ENCODE measurements around the gene TTC7B.

The TTC7B gene

DNA sequence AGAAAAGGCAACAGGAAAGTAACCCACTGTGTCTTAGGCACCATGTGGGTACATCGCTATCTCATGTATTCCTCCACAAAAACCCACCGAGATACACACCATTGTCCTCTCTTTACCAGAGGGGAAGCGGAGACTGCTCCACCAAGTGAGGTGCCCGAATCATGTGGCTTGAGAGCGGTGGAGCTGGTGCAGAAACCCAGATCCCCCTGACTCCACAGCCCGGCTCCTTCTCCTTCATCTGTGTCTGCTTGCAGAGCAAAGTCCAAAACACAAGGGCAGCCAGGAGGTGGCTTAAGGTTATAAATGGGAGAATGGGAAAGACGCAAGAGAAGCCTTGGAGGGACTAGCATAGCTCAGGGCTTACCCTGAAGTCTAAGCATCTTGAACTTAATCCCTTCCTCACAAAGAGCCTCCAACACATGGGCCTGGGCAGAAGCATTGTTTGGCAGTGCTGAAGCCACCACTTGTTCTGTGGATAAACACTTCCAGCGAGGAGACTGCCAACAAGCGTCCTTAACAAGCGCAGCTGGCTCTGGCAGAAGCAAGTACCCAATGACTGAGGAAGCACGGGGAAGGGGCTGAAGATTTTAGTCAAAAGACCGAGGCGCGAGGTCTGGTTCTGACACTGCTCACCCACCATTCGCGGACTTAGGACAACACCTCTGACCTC, 83.0 kb downstream of the TTC7B start:
- DNase-seq = no peak

DNA sequence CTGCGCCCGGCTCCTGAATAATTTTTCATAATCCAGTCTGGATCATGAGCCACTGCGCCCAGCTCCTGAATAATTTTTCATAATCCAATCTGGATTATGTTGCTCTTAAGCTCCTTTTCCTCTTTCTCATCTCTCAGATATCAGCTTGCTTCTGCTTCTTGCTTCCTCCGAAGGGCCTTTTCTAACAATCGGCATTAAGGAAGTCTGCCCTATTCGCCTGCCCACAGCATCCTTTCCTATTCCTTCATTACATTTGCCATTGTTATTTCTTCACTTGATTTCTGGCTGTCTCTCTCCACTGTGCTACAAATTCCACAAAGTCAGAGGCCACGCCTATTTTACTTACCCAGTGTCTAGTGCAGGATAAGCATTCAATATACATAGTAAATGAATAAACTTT, 83.5 kb downstream of the TTC7B start:
- DNase-seq = no peak

DNA sequence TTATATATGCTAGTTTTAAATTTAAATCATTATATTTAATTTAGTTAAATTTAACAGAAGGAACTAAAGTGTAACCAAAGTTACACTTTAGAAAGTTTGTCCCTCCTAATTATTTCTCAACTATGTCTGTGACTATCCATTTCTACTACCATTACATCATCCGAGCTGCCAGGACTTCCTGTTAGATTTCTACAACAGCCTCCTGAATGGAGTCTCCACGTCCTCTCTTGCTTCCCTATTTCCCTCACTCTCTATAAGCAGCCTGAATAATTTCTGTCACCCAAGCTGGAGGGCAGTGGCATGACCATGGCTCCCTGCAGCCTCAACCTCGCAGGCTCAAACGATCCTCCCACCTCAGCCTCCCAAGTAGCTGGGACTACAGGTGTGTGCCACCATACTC, 84.1 kb downstream of the TTC7B start:
- no peak for DNase-seq

DNA sequence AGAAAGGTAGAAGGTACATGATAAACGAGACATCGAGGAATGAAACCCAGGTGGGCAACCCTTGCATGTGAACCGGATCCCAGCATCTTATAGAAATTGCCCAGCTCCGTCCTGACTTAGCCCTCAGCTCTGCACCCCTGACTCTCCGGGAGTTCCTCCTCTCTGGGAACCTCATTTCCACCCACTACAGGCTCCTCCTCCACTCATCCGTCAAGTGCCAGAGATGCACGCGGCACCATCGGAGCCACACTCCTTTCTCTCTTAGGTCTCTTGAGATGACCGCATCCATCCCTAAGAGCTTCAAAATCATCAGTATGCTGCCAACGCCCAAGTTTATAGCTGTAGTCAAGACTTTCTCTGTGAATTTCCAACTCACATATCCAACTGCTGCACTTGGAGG, 84.7 kb downstream of the TTC7B start:
- DNase-seq = no peak

DNA sequence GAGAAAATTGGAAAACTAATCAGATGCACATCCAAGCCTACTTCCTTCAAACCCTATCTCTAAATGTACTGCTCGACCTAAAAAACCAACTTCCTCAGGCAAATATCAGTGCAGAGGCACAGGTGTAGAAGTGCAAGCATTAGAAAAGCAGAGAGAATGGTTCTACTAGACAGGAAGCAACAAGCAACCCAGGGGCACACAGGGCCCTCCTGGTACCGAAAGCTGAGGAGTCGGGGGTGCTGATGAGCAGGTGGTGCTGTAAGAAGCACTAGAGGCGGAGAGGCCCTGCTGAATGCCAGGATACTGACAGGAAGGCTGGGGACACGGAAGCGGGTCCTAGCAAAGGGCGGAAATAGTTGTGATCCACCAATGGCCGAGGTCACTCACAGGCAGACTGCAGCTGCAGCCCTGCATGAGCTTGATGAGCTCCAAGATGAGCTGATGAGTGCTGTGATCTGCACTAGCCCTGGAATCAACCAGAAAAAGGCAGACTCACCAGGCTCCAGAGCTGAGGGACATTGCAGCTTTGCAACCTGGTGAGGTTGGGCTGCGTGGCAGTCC, 85.9 kb downstream of the TTC7B start:
- DNase-seq = no peak

DNA sequence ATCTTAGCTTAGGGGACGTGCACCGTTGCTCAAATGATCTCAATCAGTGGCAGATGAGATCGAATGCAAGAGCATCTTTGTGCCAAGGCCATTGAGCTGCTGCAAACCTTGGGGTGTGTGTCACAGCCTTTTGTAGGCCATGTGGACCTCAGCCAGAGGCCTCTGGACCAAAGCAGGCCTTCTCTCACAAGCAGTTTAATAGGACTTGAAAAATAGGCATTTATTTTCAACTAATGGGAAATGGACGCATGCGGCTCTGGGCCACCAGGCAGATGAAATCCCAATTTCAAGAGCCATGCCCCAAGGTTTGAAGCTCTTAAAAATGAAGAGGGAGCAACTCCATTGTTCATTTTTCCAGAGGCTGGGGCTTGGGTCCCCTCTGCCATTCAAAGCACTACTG, 87.3 kb downstream of the TTC7B start:
- DNase-seq = no peak

DNA sequence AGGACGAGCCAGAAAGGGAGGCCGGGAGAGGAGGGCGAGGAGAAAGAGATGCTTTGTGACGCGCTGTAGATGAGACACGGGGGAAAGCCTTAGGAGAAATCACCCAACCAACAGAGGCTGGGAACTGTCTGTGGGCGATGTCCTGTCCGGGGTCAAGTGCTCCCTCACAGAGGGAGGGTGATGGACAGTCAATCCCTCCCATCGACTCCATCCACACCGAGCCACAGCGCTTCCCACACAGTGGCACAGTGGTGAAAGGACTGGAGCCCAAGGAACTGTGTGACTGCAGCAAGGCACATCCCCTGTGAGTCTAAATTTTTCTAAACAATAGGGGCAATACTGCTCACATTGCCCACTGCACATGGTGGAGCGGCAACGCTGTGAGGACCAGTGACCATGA, 89.1 kb downstream of the TTC7B start:
- DNase-seq = no peak

DNA sequence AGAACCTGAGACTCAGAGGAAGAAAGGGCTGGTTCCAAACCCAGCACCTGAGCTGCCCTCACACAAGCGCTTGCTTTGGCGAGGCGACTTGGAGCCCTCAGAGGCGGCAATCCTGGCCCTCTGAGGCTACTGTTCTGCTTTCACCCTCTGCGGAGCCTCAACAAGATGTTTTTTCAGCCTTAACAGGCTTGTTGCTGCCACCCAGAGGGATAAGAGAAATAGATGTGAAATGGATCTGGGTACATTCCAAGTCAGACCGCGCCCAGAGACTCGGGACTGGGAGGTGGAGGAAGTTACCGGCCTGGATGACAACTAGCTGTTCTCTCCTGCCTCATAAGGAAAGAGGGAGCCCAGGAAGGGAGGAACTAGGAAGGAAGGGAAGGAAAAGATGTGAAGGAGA, 89.6 kb downstream of the TTC7B start:
- no peak for DNase-seq

DNA sequence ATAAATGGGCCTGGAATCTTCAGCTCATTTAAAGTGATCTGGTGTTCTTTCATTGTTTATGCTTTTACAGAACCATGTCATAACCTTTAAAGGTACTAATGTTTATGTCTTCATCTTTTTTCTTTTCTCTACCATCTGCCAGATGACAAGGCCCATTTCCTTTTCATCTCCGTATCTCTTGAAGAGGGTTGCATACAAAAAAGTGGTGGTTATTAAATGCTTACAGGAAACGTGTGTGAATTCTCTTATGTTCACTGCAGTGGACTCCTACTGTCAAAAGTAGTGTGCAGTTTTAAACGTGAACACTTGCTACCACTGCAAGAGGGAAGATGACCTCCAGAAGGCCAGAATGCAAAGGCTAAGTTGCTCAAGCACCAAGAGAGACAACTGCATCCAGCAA, 91.4 kb downstream of the TTC7B start:
- DNase-seq = no peak

DNA sequence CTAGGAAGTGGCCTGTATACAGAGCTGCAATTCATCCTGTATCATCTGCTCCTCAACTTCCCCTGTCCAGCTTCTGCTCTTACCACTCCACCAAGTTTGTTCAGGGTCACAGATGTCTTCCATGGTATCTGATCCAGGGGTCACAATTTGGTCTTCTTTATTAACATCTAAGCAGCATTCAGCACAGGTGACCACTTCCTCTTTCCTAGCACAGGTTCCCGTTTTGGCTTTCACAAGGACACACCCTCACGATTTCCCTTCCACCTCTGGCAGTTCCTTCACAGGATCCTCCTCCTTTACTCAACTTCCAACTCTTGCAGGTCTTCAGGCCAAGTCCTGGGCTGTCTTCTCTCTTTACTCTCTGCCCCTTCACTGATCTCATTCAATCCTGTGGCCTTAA, 93.6 kb downstream of the TTC7B start:
- DNase-seq = no peak

DNA sequence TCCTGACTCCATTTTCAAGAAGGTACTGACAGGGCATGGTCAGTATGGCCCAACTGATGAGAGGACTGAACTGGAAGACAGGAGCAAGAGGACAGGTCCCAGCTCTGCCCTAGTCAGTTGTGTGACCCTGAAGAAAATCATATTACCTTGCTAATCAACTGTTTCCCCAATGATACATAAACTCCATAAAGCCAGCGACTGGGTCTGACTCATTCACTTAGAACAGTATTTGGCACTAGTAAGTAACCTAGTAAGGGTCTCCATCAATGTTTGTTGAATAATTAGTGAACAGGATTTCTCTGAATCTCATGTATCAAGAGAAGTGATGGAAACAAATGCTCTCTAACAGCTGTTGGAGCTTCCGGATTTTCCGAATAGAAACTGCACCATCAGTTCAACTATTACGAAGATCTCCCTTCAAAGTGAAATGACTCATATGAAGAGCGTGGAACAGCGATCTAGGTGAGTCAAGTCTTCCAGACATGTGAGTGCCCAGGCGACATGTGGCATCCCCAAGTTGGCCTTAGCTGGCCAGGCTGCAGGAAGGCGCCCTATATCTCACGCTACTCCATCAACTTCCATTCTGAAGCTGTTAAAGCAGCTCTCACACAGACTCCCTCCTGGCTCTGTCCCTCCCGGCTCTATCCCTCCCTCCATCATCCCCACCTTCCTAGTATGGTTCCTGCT, 94.5 kb downstream of the TTC7B start:
- no peak for DNase-seq

DNA sequence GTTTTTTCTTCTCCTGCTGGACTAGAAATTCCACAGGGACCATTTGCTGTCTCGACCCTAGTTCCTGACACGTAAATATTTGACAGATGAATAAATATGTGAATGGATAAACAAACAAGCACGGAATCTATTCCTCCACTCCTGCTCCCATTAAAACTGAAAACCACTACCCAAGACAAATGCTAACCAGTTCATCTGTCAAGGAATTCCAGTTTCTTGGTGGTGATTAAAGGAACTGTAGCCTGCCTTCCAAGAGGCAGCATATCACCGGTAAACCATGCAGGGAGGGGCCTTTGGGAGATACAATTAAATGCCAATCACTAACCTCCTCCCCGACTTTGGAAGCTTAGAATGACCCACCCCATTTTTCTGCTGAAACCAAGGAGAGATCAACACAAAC, 95.4 kb downstream of the TTC7B start:
- no peak for DNase-seq

DNA sequence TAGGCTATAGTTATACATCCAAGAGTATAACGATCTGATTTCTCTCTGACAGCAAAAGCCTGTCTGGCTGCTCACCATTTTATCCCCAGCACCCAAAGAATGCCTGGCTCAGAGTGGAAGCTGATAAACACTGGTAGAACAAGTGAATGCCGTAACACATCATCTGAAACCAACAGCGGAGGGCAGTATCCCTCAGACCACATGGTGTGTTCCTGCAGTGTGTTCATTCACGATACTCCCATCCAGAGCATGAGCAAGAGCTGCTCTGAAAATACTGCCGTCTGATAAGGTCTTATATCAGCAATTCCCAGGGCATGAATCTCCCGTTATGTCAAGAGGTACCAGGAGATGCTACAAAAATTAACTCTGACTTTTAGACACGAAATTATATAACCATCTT, 95.9 kb downstream of the TTC7B start:
- no peak for DNase-seq

DNA sequence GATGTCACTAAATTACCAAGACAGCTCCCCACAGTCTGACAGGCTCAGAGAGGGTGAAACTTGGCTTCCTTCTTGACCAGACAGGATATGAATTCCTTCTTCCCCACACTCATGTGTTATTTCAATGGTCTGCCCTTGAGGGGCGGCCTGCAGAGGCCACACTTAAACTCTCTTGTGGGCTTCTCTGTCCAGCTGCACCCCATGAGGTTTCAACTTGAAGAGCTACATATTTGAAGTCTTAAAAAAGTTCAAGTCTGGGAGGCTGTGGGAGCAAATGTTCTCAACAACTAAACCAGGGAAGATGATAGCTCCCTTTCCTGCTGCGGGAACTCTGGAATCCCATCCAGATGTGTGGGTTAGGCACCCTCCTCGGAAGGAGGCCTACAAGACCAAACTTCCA, 98.3 kb downstream of the TTC7B start:
- no peak for DNase-seq

DNA sequence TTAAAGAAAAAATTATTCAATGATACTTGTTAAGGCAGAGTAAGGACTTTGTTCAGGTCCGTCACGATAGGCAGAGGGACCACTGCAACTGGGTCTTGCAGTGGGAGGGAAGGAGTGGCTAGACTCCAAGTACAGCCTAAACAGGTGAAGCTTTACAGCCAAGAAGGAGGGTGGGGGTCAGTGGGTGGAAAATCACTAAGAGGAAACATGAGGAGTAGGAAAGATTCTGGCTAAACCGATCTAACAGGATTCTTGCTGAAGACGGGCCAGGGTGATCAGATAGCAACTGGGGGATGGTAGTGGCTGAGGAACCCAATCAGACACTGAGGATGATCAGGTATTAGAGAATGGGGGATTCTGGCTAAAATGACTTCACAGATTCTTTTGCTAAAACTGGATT, 100.2 kb downstream of the TTC7B start:
- no peak for DNase-seq

DNA sequence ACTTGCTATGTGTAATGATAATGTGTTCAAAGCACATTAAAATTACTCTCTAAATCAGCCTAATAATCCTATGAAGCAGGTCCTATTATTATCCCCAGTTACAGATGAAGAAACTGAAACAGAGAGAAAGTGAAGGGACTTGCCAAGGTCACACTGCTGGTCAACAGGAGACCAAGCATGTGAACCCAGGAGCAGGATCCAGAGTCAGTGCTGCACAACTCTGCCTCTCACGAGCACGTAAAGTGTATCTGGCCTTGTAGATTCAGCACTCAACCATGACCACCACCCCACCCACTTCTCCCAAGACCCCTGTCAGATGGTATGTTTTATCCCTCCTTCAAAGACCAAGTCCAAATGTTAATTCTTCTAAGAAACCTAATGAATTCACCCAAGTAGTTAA, 100.7 kb downstream of the TTC7B start:
- DNase-seq = no peak

DNA sequence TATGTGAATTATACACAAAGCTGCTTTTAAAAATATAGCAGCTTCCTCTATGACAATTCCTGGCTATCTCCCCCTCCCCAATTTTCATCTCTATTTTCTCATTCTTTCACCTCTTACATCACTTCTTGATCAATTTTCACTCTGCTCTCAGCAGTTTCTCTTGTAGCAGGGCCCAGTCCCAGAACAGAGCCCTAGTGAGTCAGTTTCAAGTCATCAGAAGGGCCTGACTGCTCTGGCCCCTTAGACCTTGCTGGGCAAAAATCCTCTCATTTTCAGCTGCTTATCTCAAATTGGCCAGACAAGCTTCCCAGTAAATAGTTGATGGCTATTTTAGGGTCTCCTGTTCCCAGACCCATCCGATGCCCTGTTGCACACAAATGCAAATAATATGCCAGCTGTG, 101.4 kb downstream of the TTC7B start:
- no peak for DNase-seq

DNA sequence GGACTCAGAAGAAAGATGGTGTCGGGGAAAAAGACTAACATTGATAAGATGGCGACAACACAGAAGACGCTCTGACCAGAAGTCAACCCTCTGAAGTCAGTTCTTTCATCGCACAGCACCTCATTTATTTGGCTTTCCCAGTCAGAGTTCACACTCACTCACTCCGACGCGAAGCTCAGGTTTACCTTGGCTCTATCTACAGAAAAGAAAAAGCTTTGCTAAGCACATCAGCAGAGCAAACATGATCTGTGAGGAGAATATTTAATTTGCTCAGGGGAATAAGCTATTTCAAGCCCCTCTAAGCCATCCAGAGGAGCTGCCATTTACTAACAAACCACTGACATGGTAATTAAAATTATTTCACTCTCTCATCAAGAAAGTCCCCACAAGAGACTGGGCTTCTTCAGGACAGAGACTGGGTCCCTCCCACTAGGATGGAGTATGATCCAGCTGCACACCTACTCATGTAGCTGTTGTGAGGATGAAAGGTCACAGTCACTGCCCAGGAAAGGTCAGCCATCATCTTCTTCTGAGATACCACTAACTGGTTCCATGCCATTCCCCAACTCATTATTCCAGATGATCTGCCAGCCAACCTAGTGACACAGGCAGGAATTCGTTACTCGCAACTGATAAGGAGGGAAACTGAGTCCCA, 111.4 kb downstream of the TTC7B start:
- no peak for DNase-seq

DNA sequence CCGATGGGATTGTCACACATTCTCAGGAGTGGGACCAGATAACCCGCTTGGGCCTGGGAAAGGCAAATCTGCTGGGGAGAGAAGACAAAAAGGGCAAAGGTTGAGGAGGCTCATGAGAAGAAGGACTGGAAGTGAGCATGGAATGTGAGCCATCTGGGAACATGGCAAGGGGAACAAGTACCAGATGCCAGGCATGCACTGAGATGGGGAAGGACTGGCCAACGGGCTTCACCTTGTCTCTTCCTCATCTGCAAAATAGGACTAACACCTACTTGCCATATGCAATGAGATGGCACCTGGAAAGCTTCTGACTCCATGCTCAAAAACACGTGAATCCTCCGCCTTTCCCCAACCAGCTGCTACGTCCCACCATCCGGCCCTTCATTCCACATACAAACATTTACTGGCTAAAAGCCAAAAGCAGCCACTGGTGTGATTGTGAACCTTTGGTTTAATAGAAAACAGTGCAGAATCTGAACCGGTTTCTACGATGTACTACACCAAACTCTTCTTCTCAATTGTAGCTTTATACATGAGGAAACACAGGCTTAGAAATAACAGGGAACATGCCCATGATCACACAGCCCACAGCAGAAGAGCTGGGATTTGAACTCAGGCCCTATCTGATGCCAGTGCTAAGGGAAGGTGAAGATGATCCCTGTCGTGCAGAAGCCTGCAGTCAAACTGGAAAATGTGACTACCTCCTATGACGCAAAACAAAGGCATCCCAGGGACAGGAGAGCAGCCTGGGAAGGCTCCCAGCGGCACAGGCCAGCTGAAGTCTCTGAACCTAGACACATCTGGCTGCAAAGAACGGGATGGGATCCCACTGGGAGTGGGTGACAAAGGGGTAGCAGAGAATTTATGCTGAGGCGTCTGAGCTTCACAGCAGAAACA, 112.1 kb downstream of the TTC7B start:
- no peak for DNase-seq

DNA sequence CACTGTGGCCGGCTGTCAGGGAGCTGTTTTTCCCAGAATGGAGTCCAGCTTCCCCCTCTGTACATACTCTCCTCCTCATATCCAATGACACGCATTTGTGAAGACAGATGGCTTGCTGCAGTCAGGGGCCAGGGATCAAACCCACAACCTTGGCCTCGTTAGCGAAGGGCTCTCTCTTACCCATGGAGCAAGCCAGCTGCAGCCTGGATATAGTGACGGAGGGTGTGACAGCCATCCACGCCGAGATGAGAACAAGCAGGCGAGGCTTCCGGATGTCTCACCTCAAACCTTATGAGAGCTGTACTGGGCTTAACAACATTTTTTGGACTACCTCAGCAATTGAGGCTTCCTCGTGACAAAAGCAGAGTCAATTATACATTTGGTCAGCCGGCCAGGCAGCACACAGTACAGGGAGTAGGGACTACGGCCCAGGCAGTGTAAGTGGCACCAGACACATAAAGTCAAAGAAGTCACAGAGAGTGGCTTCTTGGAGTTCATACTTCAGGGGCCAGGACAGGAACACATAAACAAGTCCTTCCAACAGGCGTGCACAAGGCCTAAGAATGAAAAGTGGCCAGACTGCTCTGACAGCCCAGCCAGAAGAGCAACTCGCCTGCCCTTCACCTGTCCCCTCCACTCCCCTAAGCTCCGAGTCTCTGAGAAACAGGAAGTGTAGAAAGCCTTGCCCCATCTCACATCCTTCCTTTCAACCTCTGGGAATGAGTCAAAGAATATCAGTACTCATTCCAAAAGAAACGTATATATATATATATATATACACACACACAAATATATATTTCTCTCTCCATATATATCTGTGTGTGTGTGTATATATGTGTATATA, 115.1 kb downstream of the TTC7B start:
- DNase-seq = no peak

DNA sequence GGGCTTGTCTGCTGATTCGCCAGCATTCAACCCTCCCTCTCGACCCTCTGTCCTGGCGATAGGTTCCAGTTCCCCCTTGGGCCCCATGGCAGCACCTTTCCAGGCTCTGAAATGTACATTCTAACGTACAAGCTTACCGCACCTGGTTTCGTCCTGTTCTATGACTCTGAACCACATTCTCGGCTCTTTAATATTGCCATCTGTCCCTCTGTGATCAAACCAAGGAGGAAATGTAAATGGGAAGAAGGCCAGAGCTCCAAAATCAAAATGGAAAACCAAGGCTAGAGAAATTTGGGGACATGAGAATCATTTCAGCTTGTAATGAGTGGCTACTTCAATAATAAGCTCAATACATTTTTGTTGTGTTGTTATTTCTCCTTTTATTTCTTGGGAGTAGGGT, 117.2 kb downstream of the TTC7B start:
- DNase-seq = no peak

DNA sequence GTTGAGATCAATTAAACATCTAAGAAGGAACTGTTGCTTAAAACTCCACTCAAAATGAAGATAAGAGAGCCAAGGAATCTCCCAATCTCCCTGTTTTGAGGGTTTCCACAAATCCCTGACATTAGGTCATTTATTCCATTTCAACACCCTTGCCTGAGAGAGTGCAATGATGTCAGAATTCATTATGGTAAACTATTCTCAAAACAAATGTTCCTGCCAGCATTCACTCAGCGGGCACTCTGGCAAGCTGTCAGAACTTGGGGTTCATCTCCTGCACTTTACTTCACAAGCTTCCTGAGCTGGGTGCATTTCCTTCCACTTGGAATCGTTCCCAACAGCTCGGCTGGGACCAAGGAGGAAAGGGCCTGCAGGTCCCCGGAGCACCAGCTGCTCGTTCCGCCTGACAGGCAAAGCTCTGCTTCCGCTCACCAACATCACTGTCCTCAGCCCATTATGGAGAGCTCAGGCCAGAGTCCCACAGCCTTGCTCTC, 117.8 kb downstream of the TTC7B start:
- DNase-seq = peak; percentile 65
